ENCODE data around the gene GNB1L. TPM values are rescaled to one million over a fixed set of nuclear protein-coding genes. Genes with fewer than 3 reads are reported as not detected.

GNB1L gene
- total RNA-seq, 1 donor from 2014 or later = 9.9 TPM

- H3K4me1 Mint-ChIP-seq = peaks cover 16% of the 10 kb centered on the region
- H3K4me3 Mint-ChIP-seq = no peak overlapping the region
- no peak for TF ChIP-seq CTCF (IDR thresholded peaks at IDR 0.05; ENCODE audit: unreplicated experiment)
- H3K27ac Mint-ChIP-seq = no peak overlapping the region
- no peak for DNase-seq (ENCODE audit: low spot score in 2 of 2, unreplicated experiment in 2 of 2)
- no peaks in the 10 kb centered on the region for H3K27me3 Mint-ChIP-seq (ENCODE audit: low read depth)
- peaks cover 3% of the 10 kb centered on the region for H3K36me3 Mint-ChIP-seq
- H3K9me3 Mint-ChIP-seq = no peaks in the 10 kb centered on the region
Observed at GRCh38 chr22:19802894-19803735, 51.6 kb downstream of the GNB1L start.

- Mint-ChIP-seq H3K9me3 (no peaks in the 10 kb centered on the region), H3K27ac (no peak overlapping the region), H3K27me3 (ENCODE audit: low read depth) (no peaks in the 10 kb centered on the region), H3K36me3 (peaks cover 3% of the 10 kb centered on the region), H3K4me3 (no peak overlapping the region), H3K4me1 (peaks cover 14% of the 10 kb centered on the region)
- TF ChIP-seq CTCF (IDR thresholded peaks at IDR 0.05; ENCODE audit: unreplicated experiment) = no peak
- no peak for DNase-seq (ENCODE audit: low spot score in 2 of 2, unreplicated experiment in 2 of 2)
Observed at GRCh38 chr22:19802001-19802893, 52.4 kb downstream of the GNB1L start.

- no peak for TF ChIP-seq CTCF (IDR thresholded peaks at IDR 0.05; ENCODE audit: unreplicated experiment)
- peaks cover 8% of the 10 kb centered on the region for H3K4me1 Mint-ChIP-seq
- DNase-seq (ENCODE audit: low spot score in 2 of 2, unreplicated experiment in 2 of 2) = no peak
- H3K27me3 Mint-ChIP-seq (ENCODE audit: low read depth) = no peaks in the 10 kb centered on the region
- H3K27ac Mint-ChIP-seq = no peak overlapping the region
- no peak overlapping the region for H3K4me3 Mint-ChIP-seq
- H3K36me3 Mint-ChIP-seq = peaks cover 3% of the 10 kb centered on the region
- H3K9me3 Mint-ChIP-seq = no peaks in the 10 kb centered on the region
Observed at GRCh38 chr22:19801340-19802000, 53.2 kb downstream of the GNB1L start.

GRCh38 chr22:19800761-19801244, 53.9 kb downstream of the GNB1L start:
- Mint-ChIP-seq H3K36me3 (peaks cover 3% of the 10 kb centered on the region), H3K9me3 (no peaks in the 10 kb centered on the region), H3K27me3 (ENCODE audit: low read depth) (no peaks in the 10 kb centered on the region), H3K4me3 (no peak overlapping the region), H3K4me1 (peaks cover 7% of the 10 kb centered on the region), H3K27ac (no peak overlapping the region)
- TF ChIP-seq CTCF (IDR thresholded peaks at IDR 0.05; ENCODE audit: unreplicated experiment) = no peak
- no peak for DNase-seq (ENCODE audit: low spot score in 2 of 2, unreplicated experiment in 2 of 2)

GRCh38 chr22:19800306-19800705, 54.4 kb downstream of the GNB1L start:
- no peak for DNase-seq (ENCODE audit: low spot score in 2 of 2, unreplicated experiment in 2 of 2)
- H3K27ac Mint-ChIP-seq = peak overlapping the region; percentile 18

More at GRCh38 chr22:19800306-19800705, 54.4 kb downstream of the GNB1L start:
- TF ChIP-seq CTCF (IDR thresholded peaks at IDR 0.05; ENCODE audit: unreplicated experiment) = no peak
- Mint-ChIP-seq H3K4me3 (no peak overlapping the region), H3K4me1 (peaks cover 7% of the 10 kb centered on the region), H3K9me3 (no peaks in the 10 kb centered on the region), H3K36me3 (peaks cover 3% of the 10 kb centered on the region), H3K27me3 (ENCODE audit: low read depth) (no peaks in the 10 kb centered on the region)

Measured in mesothelial cell of epicardium (in vitro differentiated cells).